ENCODE results near the gene ARID5B.

ARID5B gene

DNA sequence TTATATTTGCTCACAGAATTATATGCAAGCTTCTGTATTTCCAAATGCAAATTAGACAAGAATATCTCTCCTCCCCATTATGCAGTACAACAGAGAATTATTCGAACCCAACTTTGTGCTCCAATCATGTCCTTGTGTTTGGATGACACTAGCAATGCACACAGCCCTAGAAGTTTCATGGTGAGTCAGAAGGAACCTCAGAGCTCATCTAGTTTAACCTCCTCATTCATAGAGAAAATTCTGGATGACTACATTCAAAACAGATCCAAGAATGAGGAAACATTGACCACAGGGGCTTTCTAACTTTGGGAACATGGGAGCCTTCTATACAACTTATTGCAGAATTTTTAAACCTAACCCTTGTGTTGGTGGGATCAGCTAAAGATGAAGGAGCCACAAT is 12.8 kb upstream of the ARID5B start:
- no peak for DNase-seq (ENCODE audit: low spot score)

DNA sequence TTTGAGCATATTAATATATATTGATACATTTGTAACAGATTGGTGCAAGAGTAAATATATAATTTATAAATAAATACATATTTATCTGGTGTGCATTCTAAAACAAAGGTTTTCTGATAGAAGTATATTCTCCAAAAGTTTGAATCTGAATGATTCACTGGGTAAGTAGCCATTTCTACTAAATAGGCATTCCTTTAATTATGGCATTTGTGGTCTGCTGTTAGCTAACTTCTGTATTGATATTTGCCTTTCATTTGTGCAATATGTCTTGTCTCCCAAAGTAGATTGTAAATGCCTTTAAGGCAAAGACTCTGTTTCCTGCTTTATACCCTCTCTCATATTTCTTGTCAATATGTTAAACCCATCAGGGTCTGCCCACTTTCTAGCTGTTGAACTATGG is 11.1 kb upstream of the ARID5B start:
- DNase-seq (ENCODE audit: low spot score): no peak

DNA sequence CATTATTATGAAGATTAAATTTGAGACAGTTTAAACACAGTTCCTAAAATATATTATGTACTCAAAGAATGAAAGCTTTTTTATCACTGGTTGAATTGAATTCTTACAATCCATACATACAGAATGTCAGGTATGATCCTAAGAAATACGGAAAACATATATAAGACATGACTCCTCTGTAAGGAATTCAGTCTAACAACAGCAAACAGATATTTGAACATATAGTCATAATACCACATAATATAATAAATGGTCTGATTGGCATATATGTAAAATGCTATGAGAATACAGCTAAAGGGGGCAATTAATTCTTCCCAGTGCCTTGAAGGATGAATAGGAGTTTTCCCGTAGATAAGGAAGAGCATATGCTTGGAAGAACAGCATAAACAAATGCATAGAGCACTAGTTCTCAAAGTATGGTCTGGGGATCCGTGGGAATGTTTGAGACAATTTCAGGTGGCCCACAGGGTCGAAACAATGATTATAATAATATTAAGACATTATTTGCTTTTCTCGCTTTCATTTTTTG is 10.6 kb upstream of the ARID5B start:
- no peak for DNase-seq (ENCODE audit: low spot score)

DNA sequence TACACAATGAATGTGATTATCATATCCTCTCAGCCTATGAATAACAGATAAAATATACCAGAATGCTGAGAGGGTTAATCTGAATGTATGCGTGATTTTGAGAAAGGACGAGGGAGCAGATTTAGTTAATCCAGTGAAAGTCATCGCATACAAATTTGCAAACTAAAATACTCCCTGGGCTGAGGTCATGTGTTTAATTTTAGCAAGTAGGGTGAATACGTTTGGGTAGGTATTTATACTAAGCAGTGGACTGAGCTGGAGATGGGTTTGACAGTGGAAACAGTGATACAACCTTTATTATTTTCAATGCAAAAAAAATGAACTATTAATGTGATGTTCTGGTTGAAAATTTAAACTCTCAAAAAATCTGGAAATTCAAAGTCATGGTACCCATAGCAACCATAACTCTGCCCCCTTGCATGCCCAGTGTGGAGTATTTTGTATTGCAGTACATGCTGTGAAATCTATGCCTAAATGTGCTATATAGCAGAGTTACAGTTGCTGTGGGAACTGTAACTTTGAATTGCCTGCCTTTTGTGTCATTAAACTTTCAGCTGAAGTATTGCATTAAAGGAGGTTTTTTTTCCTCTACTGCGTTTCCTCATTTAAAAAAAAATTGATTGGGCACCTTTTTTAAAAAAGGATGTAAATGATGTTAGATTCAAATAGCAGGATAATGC is 9.5 kb upstream of the ARID5B start:
- no peak for DNase-seq (ENCODE audit: low spot score)

DNA sequence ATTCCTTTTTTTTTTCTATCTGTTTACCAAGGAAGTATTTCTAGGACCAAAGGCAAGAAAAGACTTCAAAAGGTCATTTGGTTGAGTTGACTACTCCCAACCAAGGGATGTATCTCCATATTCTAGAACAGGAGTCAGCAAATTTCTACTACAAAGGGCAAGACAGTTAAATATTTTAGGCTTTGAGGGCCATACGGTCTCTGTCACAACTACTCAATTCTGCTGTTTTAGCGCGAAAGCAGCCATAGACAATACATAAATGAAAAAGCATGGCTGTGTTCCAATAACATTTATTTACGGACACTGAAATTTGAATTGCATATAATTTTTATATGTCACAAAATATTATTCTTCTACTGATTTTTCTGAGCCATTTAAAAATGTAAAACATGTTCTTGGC is 8.5 kb upstream of the ARID5B start:
- no peak for DNase-seq (ENCODE audit: low spot score)

DNA sequence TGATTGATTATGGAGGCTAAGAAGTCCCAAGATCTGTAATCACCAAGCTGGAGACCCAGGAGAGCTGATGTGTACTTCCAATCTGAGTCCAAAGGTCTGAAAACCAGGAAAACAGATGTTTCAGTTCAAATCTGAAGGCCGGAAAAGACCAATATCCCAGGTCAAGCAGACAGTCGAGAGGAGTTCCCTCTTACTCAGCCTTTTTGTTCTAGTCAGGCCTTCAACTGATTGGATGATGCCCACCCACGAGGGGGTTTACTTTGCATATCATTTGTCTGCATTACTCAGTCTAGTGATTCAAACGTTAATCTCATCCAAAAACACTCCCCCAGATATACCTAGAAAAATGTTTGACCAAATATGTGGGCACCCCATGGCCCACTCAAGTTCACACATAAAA is 7.4 kb upstream of the ARID5B start:
- no peak for DNase-seq (ENCODE audit: low spot score)

DNA sequence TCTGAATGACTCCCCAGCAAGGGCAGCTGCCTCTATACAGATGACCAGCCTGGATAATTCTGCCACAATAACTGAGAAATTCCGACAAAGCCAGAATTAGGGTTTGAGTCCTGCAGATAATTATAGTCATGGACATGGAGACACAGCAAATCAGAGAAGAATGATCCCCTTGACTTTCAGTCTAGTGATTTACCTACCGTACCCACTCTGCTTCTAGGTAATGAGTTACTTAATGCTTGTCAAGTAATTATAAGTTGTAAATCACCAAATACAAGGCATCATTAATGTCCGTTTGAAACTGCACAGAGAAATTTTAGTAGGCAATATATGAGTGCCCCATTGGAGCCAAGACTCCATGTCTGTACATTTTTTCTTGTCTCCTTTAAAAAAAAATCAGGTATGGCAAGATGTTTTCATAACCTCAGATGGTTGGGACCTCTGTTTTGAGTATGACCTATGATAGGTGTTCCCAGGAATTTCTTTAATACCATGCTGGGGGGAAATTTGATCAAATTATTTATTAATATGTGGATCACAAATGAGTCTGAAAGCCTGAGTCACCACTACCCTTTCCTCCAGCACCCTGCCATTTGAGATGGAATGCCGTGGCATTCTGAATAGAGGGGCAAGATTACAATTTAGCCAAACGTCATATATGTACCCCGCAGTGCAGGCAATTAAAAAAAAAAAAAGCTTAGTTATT is 5.5 kb upstream of the ARID5B start:
- no peak for DNase-seq (ENCODE audit: low spot score)

DNA sequence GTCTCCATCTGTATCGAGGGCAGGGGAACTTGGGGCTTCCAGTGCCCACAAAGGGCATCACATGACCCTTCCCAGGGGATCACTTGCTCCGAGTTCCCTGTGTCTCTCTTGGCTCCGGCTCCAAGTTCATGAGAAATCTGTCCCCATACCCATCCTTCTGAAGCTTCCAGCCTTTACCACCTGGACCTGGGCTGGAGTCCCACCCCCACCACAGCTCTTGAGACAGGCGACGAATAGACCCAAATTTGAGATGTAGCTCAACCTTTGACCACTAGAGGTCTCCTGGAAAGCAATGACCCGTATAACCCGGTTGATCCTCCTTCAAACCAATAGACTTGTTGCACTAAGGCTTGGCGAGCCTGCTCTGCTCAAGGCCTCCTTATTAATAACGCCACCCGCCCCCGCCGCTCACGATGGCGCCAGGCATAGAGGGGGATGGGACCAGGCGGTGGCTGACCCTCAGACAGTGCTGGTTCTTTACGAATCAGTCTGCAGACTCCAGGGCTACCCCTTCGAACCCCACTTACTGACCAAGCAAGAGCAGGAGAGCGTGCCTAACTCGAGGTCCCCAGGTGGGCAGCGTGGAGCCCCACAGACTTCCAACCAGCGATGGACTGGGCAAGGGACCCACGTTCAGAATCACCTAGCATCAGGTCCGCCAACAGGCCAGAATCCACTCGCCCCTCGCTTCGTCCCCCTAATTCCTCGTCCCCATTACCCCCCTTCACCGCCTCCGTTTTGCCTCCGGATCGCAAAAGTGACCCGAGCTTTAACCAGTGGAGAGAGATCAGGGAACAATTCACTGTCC is 4.4 kb upstream of the ARID5B start:
- DNase-seq (ENCODE audit: low spot score): peak; percentile 77

DNA sequence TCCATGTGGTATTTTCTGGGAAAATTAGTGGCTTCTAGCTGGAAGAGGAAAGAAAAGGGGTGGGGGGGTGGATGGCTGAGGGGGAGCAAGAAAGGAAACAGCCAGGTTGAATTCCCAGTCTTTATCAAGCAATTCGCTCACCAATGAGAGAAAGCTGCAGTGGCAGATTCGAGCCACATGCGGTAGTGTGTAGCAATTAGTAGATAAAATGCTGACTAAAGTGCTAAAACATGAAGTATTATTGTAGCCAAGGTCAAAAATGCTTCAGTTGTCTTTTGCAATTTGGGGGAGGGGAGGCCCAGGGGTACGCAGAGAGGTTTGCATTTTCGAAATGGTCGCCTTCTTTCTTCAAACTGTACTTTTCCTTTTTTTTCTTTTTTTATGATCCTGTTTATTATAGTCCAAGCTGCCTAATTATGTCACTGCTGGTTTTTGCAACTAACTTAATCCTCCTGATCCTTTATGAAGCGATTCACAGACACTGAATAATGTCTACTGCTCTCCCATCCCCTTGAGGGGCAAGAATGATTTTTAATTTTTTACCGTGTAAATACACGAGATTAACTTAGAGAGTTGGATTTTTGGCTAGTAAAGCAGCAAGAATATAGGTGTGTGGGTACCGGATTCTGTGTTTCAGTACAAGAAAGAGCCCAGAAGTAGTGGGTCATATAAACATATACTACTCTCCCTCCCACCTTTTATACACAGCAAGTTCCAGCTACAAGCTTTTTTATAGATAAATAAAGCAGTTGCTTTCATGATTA is 3.6 kb upstream of the ARID5B start:
- DNase-seq (ENCODE audit: low spot score): no peak

DNA sequence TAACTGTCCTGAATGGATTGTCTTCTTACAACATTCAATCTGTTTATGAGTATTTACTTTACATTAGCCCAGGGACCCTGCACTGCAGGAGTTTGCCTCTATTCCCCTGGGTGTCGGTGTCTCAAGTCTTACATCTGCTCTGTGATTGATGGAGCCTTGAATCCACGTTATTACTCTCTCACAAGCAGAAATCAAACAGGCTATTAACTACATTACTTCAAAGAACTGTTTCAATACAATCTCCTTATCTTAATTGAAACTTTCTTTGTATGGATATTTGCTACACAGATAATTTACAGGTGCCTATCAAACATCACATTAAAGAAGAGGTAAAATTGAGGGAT is 3.1 kb upstream of the ARID5B start:
- DNase-seq (ENCODE audit: low spot score): no peak

DNA sequence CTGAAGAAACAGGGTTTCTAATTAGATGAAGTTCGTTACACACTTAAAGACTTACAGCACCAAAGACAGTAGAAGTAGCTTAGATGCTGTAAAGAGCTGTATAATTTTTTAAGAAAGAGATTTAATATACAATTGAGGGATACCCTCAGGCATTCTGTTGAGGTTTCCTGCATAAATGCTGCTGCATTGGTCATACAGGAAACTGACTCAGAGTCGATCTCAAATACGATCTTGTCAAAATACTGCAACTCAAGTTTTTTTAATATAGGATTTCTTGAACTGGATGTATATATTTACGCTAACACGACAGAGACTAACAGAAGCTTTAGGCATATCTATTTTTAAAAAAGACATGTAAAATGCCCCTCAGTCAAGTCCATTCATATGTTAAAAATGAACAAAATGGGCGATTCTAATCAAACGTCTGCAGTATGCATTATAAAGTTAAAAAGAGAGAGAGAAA is 2.4 kb upstream of the ARID5B start:
- no peak for DNase-seq (ENCODE audit: low spot score)

DNA sequence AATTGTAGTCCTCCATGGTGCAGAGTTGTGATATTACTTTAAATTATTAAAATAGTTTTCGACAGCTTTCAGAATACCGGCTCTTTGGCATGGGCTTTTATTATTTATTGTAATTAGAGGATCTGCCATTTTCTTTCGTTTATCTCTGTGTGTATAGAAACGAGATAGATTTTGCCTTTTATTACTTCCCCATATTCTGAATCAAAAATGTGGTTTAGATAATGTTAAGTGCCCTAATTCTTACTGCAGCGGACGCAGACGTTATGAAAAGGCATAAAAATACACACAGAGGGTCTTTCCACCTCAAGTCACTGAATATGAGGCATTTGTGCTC is 1.9 kb upstream of the ARID5B start:
- no peak for DNase-seq (ENCODE audit: low spot score)

DNA sequence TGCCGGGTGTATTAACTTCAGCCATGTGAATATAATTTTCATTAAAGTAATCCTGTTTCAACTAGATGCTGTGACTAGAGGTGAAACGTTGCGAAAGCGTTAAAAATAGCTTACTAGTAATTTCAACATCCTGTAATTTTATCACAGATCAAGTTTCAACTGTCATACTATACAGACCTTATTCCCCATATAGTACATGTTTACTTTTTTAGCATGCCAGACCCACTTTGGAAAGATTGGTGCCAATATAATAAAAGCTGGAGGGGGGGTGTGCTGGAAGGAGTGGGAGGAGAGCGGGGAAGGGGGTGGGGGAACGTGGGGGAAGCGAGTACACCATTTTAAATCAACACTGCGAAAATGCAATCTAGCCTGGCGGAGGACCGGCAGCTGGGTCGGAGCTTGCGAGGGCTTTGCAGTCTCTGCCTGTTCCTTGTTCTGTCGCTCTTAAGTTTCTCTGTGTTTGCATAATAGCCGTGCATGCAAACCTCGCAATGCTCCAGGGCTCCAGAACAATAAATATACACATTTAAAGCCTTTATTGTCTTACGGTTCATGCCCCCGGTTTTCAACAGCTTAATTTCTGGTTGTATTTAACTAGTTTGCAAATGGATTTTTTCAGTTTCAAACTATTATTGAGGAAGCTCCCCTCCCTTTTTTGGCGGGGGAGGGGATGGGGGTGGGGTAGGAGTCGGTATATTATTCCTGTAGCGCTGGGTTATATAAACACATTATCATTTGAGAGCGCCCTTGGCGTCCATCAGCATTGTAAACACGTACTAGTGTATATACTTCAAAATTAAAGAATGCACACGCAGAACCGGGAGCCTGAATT is 1.3 kb upstream of the ARID5B start:
- DNase-seq (ENCODE audit: low spot score): no peak

DNA sequence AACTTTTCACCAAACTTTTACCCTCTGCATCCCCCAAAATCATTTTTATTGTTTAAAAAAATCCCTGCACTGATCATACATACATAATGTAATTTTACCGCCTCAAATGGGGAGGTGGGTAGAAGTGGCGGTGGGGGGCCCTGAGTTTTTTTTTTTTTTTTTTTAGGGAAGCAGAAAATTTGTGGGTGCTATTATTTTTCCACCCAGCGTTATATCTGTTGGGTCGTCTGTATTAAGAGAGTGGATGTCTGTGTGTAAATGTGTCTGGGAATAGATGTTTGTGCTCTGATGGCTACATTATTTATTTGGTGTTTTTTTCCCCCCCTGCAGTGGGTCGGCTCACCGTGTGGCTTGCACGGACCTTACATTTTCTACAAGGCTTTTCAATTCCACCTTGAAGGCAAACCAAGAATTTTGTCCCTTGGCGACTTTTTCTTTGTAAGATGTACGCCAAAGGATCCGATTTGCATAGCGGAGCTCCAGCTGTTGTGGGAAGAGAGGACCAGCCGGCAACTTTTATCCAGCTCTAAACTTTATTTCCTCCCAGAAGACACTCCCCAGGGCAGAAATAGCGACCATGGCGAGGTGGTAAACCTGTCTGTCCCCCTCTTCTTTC is 438 bp downstream of the ARID5B start:
- no peak for DNase-seq (ENCODE audit: low spot score)

DNA sequence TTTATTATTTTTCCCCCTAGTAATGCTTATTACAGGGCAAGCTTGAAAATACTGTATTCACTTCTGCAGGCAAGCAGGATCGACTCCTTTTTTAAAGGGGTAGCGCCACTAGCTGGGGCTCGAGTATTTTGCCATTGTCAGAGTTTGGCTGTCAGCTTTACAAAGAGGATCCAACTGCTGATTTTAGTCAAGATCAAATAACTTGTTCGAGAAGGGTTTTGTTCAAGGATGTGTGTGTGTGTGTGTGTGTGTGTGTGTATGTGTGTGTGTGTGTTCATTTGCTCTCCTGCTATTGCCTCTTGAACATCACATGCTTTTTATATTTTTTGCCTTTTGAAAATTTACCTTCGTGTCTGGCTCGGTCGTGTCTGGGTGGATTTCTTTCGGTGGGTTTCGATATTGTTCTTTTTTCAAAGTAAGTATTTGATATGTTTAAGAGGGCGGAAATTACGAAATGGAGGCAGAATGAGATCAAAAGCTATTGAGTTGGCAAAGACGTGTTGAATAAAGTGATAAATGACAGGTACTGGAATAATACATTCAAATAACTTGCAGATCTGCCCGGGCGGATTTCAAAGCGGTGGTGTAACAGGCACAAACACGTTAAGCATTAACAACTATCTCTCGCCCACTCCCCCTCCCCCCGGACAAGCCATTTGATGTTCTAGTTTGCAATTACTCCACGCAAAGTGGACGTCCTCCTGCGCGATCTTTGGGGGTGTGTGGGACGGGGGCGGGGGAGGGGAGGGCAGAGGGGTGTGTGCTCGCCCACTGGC is 1.1 kb downstream of the ARID5B start:
- no peak for DNase-seq (ENCODE audit: low spot score)

DNA sequence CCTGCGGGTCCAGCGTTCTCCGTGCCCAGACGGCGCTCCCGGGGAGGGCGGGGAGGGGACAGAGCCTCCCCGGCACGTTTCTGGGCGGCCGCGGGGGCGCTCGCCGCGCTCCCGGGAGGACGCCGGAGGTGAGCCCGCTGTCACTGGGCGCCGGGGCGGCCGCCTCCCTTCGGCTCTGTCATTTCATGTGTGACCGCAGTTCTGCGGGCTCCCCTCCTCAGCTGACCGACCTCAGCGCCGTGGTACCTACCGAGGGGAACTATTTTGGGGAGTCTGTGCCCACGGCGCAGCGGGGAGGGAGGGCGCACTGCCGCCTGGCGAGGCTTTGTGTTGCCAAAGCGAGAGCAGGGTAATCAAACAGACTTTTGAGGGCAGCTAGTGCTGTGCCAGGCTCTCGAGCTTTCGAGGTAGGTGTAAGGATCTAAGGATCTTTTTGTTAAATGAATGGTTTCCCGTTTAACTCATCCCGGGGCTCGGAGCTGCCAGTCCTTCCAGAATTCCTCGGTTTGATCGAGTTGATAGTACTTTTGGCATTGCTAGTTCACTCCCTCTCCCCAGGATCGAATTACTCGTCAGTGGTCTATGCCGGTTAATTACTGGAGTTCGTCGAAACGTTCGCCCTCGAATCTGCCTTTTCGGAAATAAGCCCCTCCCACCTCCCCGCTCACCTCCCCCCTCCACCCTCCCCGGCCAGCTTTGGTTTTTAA is 1.9 kb downstream of the ARID5B start:
- peak; percentile 64 for DNase-seq (ENCODE audit: low spot score)

DNA sequence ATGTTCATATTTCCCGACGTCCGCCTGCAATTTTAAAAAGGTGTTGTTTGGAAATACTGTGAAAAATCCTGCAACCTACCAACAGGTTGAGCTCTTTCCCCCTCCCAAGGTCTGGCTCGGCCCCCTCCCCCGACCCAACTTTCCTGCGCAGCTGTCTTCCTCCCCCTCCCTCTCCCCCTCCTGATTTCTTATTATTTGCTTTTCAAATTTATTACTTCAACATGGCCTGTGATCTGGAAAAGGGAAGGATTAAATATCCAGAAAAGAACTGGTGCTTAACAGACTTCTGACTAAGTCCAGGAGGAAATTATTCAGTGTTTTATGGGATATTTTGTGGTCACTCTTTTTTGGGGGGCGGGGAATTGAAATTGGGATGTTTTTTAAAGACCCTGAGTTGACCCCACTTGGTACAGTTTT is 2.4 kb downstream of the ARID5B start:
- no peak for DNase-seq (ENCODE audit: low spot score)

DNA sequence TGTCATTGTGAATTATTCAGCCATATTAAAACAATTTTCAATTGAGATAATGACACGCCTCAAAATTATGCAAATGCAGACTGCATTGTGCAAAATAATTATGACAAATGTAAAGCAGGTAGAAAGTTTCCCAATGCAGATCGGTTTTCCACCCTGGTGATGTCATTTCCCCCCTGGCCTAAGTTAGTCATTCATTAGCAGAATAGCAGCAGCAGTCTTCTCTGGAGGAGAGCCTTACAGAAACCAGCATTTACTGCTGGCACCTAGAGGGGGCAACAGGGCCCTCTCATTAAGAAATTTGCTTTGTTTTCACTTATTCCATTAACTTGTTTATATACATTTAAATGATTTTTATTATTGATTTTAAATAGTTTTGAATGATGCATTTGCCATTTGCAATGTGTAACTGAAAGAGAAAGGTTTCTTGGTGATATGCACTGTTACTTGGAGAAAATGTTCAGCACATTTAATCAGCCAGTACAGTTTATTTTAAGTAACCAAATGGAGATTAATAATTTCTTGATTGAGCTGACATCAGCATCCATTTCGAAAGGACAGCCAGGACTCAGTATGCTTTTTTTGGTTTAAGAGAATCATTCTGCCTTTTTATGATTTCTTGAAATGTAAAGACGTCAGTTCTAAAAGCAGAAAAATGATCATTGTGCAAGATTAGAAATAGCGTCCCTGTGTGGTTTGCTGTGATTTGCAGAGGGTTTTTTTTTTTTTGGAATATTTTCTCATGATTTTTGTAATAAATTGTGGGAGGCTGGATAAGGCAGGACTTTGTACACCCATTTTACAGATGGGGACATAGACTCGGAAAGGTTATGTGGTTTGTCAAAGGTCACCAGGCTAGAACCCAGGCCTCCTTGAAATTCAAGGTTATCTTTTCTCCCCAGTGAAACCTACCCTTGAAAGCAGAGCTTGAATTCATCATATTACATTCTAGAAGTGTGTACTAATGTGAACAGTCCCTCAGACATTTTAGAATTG is 3.5 kb downstream of the ARID5B start:
- DNase-seq (ENCODE audit: low spot score): peak; percentile 77
